Amniotic stem cell (primary cell): Measurements from ENCODE around the gene LHFPL3.
A peak's percentile ranks its signal among the peaks of the same experiment; 100 is the strongest.
"Not testable (repeated sequence)": the region's sequence is repeated elsewhere in the genome, so short reads cannot be mapped to it uniquely, and the experiment has no call there.

Experiments used
- DNase-seq: peaks from one replicate; lab custom pipeline; 2025; lab: John Stamatoyannopoulos, UW

The LHFPL3 gene

GRCh38 chr7:104595591-104595990, 267.2 kb downstream of the LHFPL3 start:
- not testable (repeated sequence) for DNase-seq

GRCh38 chr7:104603957-104604356, 275.6 kb downstream of the LHFPL3 start:
- DNase-seq, result no peak

- DNase-seq, result no peak
Measured at GRCh38 chr7:104604706-104605105, 276.3 kb downstream of the LHFPL3 start.

GRCh38 chr7:104621321-104621720, 292.9 kb downstream of the LHFPL3 start:
- no peak for DNase-seq

DNA sequence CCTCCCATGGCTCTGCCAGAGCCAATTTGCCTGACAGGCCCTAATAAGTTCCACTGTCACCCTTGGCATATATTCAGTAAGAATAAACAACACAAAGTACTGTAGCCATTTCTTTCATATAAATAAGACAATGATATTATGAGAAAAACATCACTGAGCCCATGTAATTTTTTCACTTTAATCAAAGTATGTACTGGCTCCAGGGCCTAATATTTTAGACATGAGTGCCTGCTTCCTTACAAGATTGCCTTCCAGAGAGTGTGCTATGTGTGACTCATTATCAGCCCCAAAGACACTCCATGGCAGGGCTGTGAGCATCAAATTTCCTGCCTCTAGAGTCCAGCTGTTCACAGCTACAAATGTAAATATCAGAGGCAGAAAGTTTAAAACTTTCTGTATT, 297.6 kb downstream of the LHFPL3 start:
- no peak for DNase-seq

- DNase-seq, result peak; percentile 21
Measured at GRCh38 chr7:104627516-104627915, 299.1 kb downstream of the LHFPL3 start.

GRCh38 chr7:104628017-104628416, 299.6 kb downstream of the LHFPL3 start:
- no peak for DNase-seq

- DNase-seq, result no peak
Measured at GRCh38 chr7:104629408-104629807, 301.0 kb downstream of the LHFPL3 start.

DNA sequence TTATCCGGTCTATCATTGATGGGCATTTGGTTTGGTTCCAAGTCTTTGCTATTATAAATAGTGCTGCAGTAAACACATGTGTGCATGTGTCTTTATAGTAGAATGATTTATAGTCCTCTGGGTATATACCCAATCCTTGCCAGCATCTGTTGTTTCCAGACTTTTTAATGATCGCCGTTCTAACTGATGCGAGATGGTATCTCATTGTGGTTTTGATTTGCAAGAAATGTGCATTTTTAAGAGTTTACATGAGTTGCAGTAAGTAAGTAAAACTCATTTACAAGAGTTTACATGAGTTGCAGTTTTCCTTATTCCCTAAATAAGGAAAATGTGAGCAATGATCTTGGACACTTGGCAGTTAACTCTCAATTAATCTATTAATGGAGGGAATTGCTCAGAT, 312.1 kb downstream of the LHFPL3 start:
- DNase-seq, result no peak

DNA sequence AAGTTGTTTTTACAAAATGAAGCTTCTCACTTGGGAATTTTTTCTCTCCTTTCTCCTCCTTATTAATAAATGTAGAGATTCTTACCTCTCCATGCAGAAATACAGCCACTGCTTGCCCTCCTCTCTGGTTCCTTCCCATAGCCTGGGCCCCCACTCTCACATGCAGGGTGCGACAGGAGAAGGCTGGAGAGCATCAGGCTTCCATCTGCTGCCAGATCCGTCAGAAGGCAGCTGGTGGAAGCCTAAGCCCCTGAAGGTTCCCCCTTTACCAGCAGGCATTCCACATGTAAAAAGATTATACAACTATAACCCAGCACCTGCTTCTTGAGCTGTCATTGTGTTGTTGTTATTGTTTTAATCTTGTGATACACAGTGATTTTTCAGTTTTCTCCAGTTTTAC, 314.2 kb downstream of the LHFPL3 start:
- DNase-seq, result no peak

- no peak for DNase-seq
Measured at GRCh38 chr7:104643587-104644217, 315.3 kb downstream of the LHFPL3 start.

DNA sequence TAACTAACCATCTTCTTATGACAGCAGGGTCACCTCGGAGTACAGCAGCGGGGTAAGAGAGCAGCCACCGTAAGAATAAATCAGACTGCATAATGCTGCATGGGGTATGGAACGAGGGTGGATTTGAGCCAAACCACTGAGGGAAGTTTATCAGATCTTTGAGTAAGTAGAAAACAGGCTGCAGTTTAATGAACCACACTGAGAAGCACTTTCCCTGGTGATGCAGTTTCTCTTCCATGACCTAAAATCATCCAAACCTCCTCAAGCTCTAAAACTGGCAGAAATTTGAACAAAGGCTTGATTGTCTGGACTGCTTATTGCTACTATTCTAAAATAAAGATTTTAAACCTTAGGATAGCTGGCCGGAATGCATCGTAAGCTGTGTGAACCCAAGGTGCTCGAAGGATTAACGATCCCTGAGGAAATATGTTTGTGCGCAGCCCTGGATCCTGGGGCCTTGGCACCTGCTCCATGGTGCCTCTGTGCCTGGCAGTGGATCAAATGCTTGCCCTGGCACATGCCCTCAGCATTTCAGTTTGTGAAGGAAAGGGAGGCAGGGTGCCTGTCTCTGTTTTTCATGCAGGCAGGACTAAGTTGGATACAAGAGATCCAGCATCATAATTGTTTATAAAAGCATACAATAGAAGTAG, 322.7 kb downstream of the LHFPL3 start:
- DNase-seq, result no peak

DNA sequence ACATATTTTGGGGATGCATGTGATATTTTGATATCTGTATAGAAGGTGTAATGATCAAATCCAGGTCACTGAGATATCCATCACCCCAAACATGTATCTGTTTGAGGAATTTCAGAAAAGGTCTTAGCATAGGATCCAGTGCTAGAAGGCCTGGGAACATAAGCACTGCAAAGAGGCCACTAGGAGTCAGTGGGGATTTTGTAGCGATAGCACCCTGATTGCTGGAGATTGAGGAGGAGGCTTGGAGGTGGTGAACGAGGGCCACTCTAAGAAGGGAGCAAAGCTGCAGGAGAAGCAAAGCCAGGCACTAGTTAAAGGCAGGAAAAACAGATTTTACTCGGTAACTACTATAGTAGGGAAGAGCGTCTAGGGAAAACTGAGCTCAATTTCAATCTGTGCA, 324.0 kb downstream of the LHFPL3 start:
- no peak for DNase-seq

GRCh38 chr7:104652865-104653264, 324.5 kb downstream of the LHFPL3 start:
- DNase-seq, result no peak

DNA sequence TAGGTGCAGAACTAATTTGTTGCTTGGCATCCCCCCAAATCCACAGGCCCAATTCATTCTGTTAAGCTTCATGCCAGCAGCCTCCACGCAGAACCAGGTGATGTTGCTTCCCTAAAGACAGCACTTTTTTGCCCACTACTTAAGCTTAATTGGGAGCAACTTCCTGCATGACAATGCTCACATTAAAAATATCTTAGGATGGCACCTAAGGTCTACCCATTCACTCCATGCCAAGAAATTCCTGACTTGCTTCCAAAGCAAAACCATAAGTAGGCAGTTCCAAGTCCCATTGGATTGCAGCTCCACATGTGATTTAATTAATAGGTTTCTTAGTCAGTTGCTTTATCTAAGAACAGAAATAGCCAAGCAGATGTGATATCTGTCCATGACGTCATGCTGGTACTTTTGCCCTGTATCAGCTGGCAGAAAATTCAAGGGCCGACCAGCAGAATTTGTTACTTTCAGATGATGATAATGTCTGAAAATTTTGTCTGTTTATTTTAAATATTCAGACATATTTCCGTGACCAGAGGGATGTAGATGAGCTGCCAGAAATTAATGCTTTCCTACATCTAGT, 325.5 kb downstream of the LHFPL3 start:
- no peak for DNase-seq

DNA sequence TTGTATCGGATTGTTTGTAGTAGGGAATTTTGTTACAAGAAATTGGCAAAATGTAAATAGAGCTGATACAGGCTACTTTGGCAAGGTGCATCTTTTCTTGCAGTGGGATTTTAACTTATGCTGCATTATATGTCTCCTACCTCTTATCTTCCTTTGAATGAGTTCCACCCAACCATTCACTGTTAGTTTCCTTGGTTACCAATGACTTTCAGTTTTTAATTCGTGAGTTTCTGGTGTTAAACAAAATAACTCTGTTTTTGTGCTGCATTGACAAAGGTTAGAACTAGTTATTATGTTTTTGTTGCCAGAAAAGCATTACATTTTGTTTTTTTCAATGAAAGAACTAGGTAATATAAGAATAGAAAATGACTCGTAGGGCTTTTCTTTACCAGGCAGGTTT, 327.2 kb downstream of the LHFPL3 start:
- DNase-seq, result no peak

- no peak for DNase-seq
Measured at GRCh38 chr7:104656467-104656866, 328.1 kb downstream of the LHFPL3 start.

- no peak for DNase-seq
Measured at GRCh38 chr7:104657134-104657533, 328.7 kb downstream of the LHFPL3 start.

GRCh38 chr7:104661575-104661974, 333.2 kb downstream of the LHFPL3 start:
- DNase-seq, result no peak

DNA sequence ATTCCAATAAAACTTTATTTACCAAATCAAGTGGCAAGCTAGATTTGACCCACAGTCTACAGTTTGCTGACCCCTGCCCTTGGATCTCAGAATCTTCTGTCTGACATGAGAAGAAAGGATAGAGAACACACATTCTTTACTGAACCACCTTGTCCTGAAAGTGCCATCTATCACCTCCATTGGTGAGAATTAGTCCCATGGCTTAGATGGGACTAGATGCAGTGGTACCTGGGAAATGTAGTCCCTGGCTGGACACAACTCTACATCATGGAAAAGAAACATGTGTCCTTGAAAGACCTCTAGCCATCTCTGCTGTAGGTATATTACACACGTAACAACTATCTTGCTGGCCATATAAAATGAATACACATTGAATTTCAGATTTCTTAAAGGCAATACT, 336.2 kb downstream of the LHFPL3 start:
- DNase-seq, result no peak

DNA sequence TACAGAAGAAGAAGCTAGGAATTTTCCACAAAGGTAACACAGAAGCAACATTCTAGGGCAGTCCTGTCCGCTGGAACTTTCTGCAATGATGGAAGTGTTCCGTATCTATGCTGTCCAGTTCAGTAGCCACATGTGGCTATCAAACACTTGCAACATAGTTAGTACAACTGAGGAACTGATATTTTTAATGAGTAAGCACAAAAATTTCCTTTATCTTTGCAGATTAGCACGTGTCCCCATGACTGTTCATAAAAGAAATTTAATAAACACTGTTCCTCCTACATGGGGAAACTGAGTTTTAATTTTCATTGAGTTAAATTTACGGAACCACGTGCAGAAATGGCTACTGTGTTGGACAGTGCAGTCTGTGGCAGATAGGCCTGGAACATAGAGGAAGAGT, 349.2 kb downstream of the LHFPL3 start:
- no peak for DNase-seq

GRCh38 chr7:104679085-104679484, 350.7 kb downstream of the LHFPL3 start:
- DNase-seq, result no peak

DNA sequence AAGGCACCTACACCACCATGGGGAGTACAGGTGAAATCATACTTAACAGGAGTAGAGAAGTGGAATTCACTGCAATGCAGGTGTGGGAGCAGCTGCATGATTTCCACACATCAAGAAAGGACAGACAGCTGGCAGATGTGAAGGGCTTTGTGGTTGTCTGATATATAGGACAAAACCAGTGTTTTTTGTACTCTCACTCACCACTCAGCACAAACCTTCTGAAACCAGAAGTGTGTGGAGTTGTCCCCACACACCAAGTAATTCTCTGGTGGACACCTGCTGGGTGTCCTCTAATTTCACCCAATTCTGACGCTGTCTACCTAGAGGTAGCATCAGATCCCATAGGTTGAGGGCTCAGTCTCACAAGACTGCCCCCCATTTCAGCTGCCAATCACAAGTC, 357.9 kb downstream of the LHFPL3 start:
- no peak for DNase-seq

DNA sequence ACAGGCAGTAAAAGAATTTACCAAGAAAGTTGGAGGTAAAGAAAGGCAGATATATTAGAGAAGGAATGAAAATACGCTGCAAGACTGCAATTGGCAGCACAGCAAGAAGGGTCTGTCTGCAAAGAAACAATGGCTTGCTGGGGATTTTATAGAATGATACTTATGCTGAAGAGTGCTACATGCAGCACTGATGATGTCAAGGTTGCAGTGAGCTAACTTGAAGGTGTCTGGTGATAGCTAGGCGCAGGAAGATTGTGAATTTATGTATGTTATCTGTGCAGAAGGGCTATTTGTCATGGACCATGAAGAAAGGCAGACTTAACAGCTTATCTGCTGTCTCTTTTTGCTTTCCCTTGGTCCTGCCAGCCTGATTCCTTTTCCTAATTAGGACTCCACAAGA, 366.3 kb downstream of the LHFPL3 start:
- no peak for DNase-seq
